Kidney epithelial cell (primary cell): Measurements from ENCODE around the gene SYNJ2. TPM values are rescaled to one million over a fixed set of nuclear protein-coding genes. Genes with fewer than 3 reads are reported as not detected.

Experiments
- DNase-seq: peaks from one replicate; pipeline ENCODE4 v3.0.0-alpha.2; 2010; ENCODE audit warnings: low read depth
- H3K27me3 ChIP-seq: 2 replicates; pipeline ENCODE4 v1.6.0; 2011; ENCODE audit warnings: low read length; ENCODE audit not compliant: control insufficient read depth, insufficient read depth
- H3K36me3 ChIP-seq: 2 replicates; pipeline ENCODE4 v1.5.1; 2011; ENCODE audit warnings: low read length; ENCODE audit not compliant: control insufficient read depth, insufficient read depth
- H3K4me3 ChIP-seq: 2 replicates; pipeline ENCODE4 v1.5.1; 2011; ENCODE audit warnings: low read depth, mild to moderate bottlenecking, control low read depth, low read length
- CTCF ChIP-seq: IDR thresholded peaks from 2 replicates; pipeline ENCODE4 v1.5.1; 2011; ENCODE audit warnings: mild to moderate bottlenecking, moderate library complexity, low read length, control low read depth, inconsistent platforms; ENCODE audit not compliant: insufficient read depth, poor library complexity, severe bottlenecking
- total RNA-seq: library from RNA; depleted of rRNA; stranded (reverse); fragments of >200 nt; gene quantifications from 2 replicates; pipeline ENCODE4 v1.2.3, GENCODE V29; 2015

Gene SYNJ2
- total RNA-seq, 1 donor from 2014 or later, result 14.3 TPM

- H3K36me3 ChIP-seq, result peaks cover 1% of the 10 kb centered on the region
- no peak overlapping the region for H3K4me3 ChIP-seq
- TF ChIP-seq CTCF, result no peak
- no peak for DNase-seq
- H3K27me3 ChIP-seq, result no peaks in the 10 kb centered on the region
Measured at GRCh38 chr6:158076548-158076947, 94.9 kb downstream of the SYNJ2 start.

- Histone ChIP-seq H3K36me3 (peaks cover 1% of the 10 kb centered on the region), H3K27me3 (no peaks in the 10 kb centered on the region), H3K4me3 (no peak overlapping the region)
- no peak for TF ChIP-seq CTCF
- no peak for DNase-seq
Measured at GRCh38 chr6:158077676-158078075, 96.0 kb downstream of the SYNJ2 start.

- no peak overlapping the region for H3K4me3 ChIP-seq
- DNase-seq, result no peak
- peaks cover 1% of the 10 kb centered on the region for H3K36me3 ChIP-seq
- TF ChIP-seq CTCF, result no peak
- H3K27me3 ChIP-seq, result no peaks in the 10 kb centered on the region
Measured at GRCh38 chr6:158078320-158078719, 96.7 kb downstream of the SYNJ2 start.

- Histone ChIP-seq H3K36me3 (no peaks in the 10 kb centered on the region), H3K27me3 (no peaks in the 10 kb centered on the region), H3K4me3 (no peak overlapping the region)
- TF ChIP-seq CTCF, result no peak
- no peak for DNase-seq
Measured at GRCh38 chr6:158080849-158081656, 99.4 kb downstream of the SYNJ2 start.

GRCh38 chr6:158081657-158081935 is 99.9 kb downstream of the SYNJ2 start:
- H3K27me3 ChIP-seq, result no peaks in the 10 kb centered on the region
- no peaks in the 10 kb centered on the region for H3K36me3 ChIP-seq
- no peak overlapping the region for H3K4me3 ChIP-seq
- no peak for TF ChIP-seq CTCF
- DNase-seq, result no peak

- Histone ChIP-seq H3K36me3 (peaks cover 1% of the 10 kb centered on the region), H3K4me3 (no peak overlapping the region), H3K27me3 (no peaks in the 10 kb centered on the region)
- DNase-seq, result no peak
- no peak for TF ChIP-seq CTCF
Measured at GRCh38 chr6:158083455-158084325, 102.0 kb downstream of the SYNJ2 start.
